ENCODE measurements around the gene GDF2. TPM values are rescaled to one million over a fixed set of nuclear protein-coding genes. Genes with fewer than 3 reads are reported as not detected.

GDF2 gene
- total RNA-seq, 2 donors from 2014 or later = not detected

GRCh38 chr10:47376522-47377220, 54.4 kb downstream of the GDF2 start:
- intact Hi-C loops (cut with DNase I) = no loop called here
- Histone ChIP-seq H3K4me3 (no peak overlapping the region), H3K27me3 (no peaks in the 10 kb centered on the region), H3K9ac (ENCODE audit: low read depth in 2 of 2, low read length in 2 of 2) (no peak overlapping the region), H3K36me3 (no peaks in the 10 kb centered on the region), H3K9me3 (no peaks in the 10 kb centered on the region), H3K27ac (no peak overlapping the region), H3K4me1 (peaks cover 7% of the 10 kb centered on the region)
- peak; percentile 14 for DNase-seq
- TF ChIP-seq, protein P1, sequence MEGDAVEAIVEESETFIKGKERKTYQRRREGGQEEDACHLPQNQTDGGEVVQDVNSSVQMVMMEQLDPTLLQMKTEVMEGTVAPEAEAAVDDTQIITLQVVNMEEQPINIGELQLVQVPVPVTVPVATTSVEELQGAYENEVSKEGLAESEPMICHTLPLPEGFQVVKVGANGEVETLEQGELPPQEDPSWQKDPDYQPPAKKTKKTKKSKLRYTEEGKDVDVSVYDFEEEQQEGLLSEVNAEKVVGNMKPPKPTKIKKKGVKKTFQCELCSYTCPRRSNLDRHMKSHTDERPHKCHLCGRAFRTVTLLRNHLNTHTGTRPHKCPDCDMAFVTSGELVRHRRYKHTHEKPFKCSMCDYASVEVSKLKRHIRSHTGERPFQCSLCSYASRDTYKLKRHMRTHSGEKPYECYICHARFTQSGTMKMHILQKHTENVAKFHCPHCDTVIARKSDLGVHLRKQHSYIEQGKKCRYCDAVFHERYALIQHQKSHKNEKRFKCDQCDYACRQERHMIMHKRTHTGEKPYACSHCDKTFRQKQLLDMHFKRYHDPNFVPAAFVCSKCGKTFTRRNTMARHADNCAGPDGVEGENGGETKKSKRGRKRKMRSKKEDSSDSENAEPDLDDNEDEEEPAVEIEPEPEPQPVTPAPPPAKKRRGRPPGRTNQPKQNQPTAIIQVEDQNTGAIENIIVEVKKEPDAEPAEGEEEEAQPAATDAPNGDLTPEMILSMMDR (IDR thresholded peaks at IDR 0.05) = no peak

Other genes starting within 250 kb of the GDF2 start
- under 1 TPM; 0.10 to 0.37 TPM for gene GDF10, start 22.3 kb upstream of the GDF2 start, total RNA-seq
- not detected for gene RBP3, start 25.9 kb downstream of the GDF2 start, total RNA-seq
- 1 to 10 TPM; 1.3 to 4.1 TPM for gene ZNF488, start 61.8 kb downstream of the GDF2 start, total RNA-seq
- gene ANXA8, start 161.7 kb downstream of the GDF2 start, total RNA-seq = not detected
- gene FAM25G, start 169.2 kb downstream of the GDF2 start, total RNA-seq = under 1 TPM in 1 of 2 donors, not detected in 1; 0.98 TPM
- 1 to 10 TPM; 6.7 to 8.1 TPM for gene AGAP9, start 201.2 kb downstream of the GDF2 start, total RNA-seq